PFSK-1 (cell line): ENCODE measurements around the gene FMNL2.

Experiments used
- FOXP2 ChIP-seq: optimal IDR thresholded peaks from 2 replicates; pipeline ENCODE3; 2011; ENCODE audit warnings: borderline replicate concordance, control low read depth, inconsistent platforms; ENCODE audit not compliant: insufficient read depth; ENCODE audit errors: extremely low read length, extremely low read depth
- POLR2AphosphoS5 ChIP-seq: IDR thresholded peaks from 2 replicates; pipeline ENCODE4 v1.6.1; 2012; ENCODE audit warnings: low read depth, mild to moderate bottlenecking, control low read depth, low read length, moderate library complexity
- REST ChIP-seq, 2 experiments: IDR thresholded peaks; 2 replicates each; pipeline versions ENCODE4 v1.6.1 to v1.8.0; 2011 to 2012; ENCODE audit warnings: low read depth in 2 of 2, low read length in 2 of 2, control low read depth in 1 of 2, inconsistent platforms in 1 of 2, mild to moderate bottlenecking in 1 of 2, moderate library complexity in 1 of 2; ENCODE audit not compliant: insufficient read depth in 1 of 2
- SIN3A ChIP-seq: IDR thresholded peaks from 2 replicates; pipeline ENCODE4 v1.6.1; 2012; ENCODE audit warnings: mild to moderate bottlenecking, low read length, moderate library complexity, borderline replicate concordance; ENCODE audit not compliant: insufficient read depth
- TAF1 ChIP-seq: IDR thresholded peaks from 2 replicates; pipeline ENCODE4 v1.6.1; 2012; ENCODE audit warnings: low read length, control low read depth, borderline replicate concordance; ENCODE audit not compliant: insufficient read depth

Gene FMNL2

GRCh38 chr2:152440049-152440448 is 105.1 kb downstream of the FMNL2 start:
- no peak for TF ChIP-seq SIN3A
- TF ChIP-seq POLR2AphosphoS5, result no peak
- TF ChIP-seq FOXP2, result no peak
- no peak for TF ChIP-seq REST (IDR thresholded peaks at IDR 0.05; ENCODE audit: insufficient read depth in 1 of 2, low read depth in 2 of 2, low read length in 2 of 2)
- TF ChIP-seq TAF1, result no peak

- TF ChIP-seq TAF1 (no peak), REST (IDR thresholded peaks at IDR 0.05; ENCODE audit: insufficient read depth in 1 of 2, low read depth in 2 of 2, low read length in 2 of 2) (no peak)
These were observed 105.5 kb downstream of the FMNL2 start for GRCh38 chr2:152440460-152440859.

- TF ChIP-seq REST (IDR thresholded peaks at IDR 0.05; ENCODE audit: insufficient read depth in 1 of 2, low read depth in 2 of 2, low read length in 2 of 2), result no peak
- TF ChIP-seq TAF1, result no peak
- no peak for TF ChIP-seq SIN3A
- no peak for TF ChIP-seq FOXP2
- no peak for TF ChIP-seq POLR2AphosphoS5
These were observed 107.0 kb downstream of the FMNL2 start for GRCh38 chr2:152441961-152442360.

GRCh38 chr2:152443771-152444170 is 108.8 kb downstream of the FMNL2 start:
- TF ChIP-seq SIN3A (no peak), TAF1 (no peak), POLR2AphosphoS5 (no peak), REST (IDR thresholded peaks at IDR 0.05; ENCODE audit: insufficient read depth in 1 of 2, low read depth in 2 of 2, low read length in 2 of 2) (no peak), FOXP2 (no peak)

GRCh38 chr2:152444448-152444847 is 109.5 kb downstream of the FMNL2 start:
- TF ChIP-seq REST (IDR thresholded peaks at IDR 0.05; ENCODE audit: insufficient read depth in 1 of 2, low read depth in 2 of 2, low read length in 2 of 2), result no peak
- TF ChIP-seq FOXP2, result no peak
- no peak for TF ChIP-seq POLR2AphosphoS5
- no peak for TF ChIP-seq SIN3A
- TF ChIP-seq TAF1, result no peak
